Measurements from ENCODE around the gene PRKACA. TPM values are rescaled to one million over a fixed set of nuclear protein-coding genes. Genes with fewer than 3 reads are reported as not detected.
A peak's percentile ranks its signal among the peaks of the same experiment; 100 is the strongest.

Gene PRKACA
- total and polyA plus RNA-seq, 8 donors, result 25.3 to 42.9 (median 30.3) TPM

- Histone ChIP-seq H3K27ac (no peak overlapping the region), H3K27me3 (no peaks in the 10 kb centered on the region), H3K4me3 (no peak overlapping the region), H3K36me3 (no peaks in the 10 kb centered on the region), H3K4me1 (peaks cover 25 to 43% (median 25%) of the 10 kb centered on the region in 3 donors), H3K9me3 (no peaks in the 10 kb centered on the region)
- intact Hi-C loops (cut with DNase I), result no loop called here
- no peak for ATAC-seq
- TF ChIP-seq CTCF (IDR thresholded peaks at IDR 0.05), result peak in 3 of 4 donors; percentile 40 to 51 (median 45)
- DNase-seq, result peak in 5 of 6 donors; percentile 49 to 80 (median 61)
- 41 to 47% methylated on average over 9 of the region's 9 CpGs for WGBS, 2 donors
- FAIRE-seq, result no peak
Observed at GRCh38 chr19:14114854-14115253, 2.7 kb downstream of the PRKACA start.

GRCh38 chr19:14114439-14114838 lies 3.1 kb downstream of the PRKACA start:
- Histone ChIP-seq H3K36me3 (no peaks in the 10 kb centered on the region), H3K27ac (no peak overlapping the region), H3K4me1 (peaks cover 24 to 39% (median 25%) of the 10 kb centered on the region in 3 donors), H3K4me3 (no peak overlapping the region), H3K9me3 (no peaks in the 10 kb centered on the region), H3K27me3 (no peaks in the 10 kb centered on the region)
- FAIRE-seq (no peak), ATAC-seq (no peak), DNase-seq (peak in 1 of 6 donors; percentile 55)
- 80 to 87% methylated on average over 5 to 7 of the region's 7 CpGs for WGBS, 2 donors
- no peak for TF ChIP-seq CTCF (IDR thresholded peaks at IDR 0.05)
- intact Hi-C loops (cut with DNase I), result no loop called here

GRCh38 chr19:14113762-14114414 lies 3.7 kb downstream of the PRKACA start:
- WGBS, 2 donors, result 75 to 79% methylated on average over 18 of the region's 18 CpGs
- no peaks in the 10 kb centered on the region for H3K36me3 ChIP-seq
- ATAC-seq (no peak), DNase-seq (peak in 5 of 6 donors; percentile 35 to 81 (median 74)), FAIRE-seq (no peak)
- H3K4me1 ChIP-seq, result peaks cover 18 to 34% (median 19%) of the 10 kb centered on the region in 3 donors
- peak in 1 of 4 donors; percentile 7 for TF ChIP-seq CTCF (IDR thresholded peaks at IDR 0.05)
- no peaks in the 10 kb centered on the region for H3K27me3 ChIP-seq
- intact Hi-C loops (cut with DNase I), result no loop called here
- H3K9me3 ChIP-seq, result no peaks in the 10 kb centered on the region
- H3K4me3 ChIP-seq, result no peak overlapping the region
- H3K27ac ChIP-seq, result peak overlapping the region in 1 of 4 donors; percentile 2

GRCh38 chr19:14112809-14113385 lies 4.7 kb downstream of the PRKACA start:
- FAIRE-seq (no peak), DNase-seq (peak in 1 of 6 donors; percentile 31), ATAC-seq (no peak)
- no peaks in the 10 kb centered on the region for H3K36me3 ChIP-seq
- 34 to 35% methylated on average over 11 to 12 of the region's 12 CpGs for WGBS, 2 donors
- H3K4me1 ChIP-seq, result peaks cover 14 to 29% (median 16%) of the 10 kb centered on the region in 3 donors
- peak overlapping the region; percentile 2 to 23 (median 10) for H3K27ac ChIP-seq
- no peak for TF ChIP-seq CTCF (IDR thresholded peaks at IDR 0.05)
- no peak overlapping the region for H3K4me3 ChIP-seq
- intact Hi-C loops (cut with DNase I), result no loop called here
- H3K9me3 ChIP-seq, result no peaks in the 10 kb centered on the region
- no peaks in the 10 kb centered on the region for H3K27me3 ChIP-seq

Measured in pancreas (tissue), 10 donors.